Activated T-helper 2 cell treated with anti-CD3 and anti-CD28 coated beads, Interferon-gamma antibody, Interleukin-2, Interleukin-4, amounts not matched to agents 10 μg/mL and 5 μg/mL and 100 μg/mL, durations not matched to agents 14 hours and 24 hours and 36 hours (primary cell): ENCODE data around the gene TMEM132E. TPM values are rescaled to one million over a fixed set of nuclear protein-coding genes. Genes with fewer than 3 reads are reported as not detected.
"Not testable (repeated sequence)": the region's sequence is repeated elsewhere in the genome, so short reads cannot be mapped to it uniquely, and the experiment has no call there.

ENCODE experiments used
- DNase-seq: peaks from one replicate; pipeline ENCODE4 v3.0.0; 2021; ENCODE audit warnings: low spot score
- H3K27ac Mint-ChIP-seq: one replicate; pipeline ENCODE4 v1.8.0; 2021; ENCODE audit warnings: mixed read lengths
- H3K27me3 Mint-ChIP-seq: one replicate; pipeline ENCODE4 v1.8.0; 2021; ENCODE audit warnings: low read depth, mixed read lengths
- H3K36me3 Mint-ChIP-seq: one replicate; pipeline ENCODE4 v1.8.0; 2021; ENCODE audit warnings: low read depth, mixed read lengths
- H3K4me1 Mint-ChIP-seq: one replicate; pipeline ENCODE4 v1.8.0; 2021; ENCODE audit warnings: low read depth, mixed read lengths
- H3K4me3 Mint-ChIP-seq: one replicate; pipeline ENCODE4 v1.8.0; 2021; ENCODE audit warnings: low read depth, mild to moderate bottlenecking, moderate library complexity, mixed read lengths
- H3K9me3 Mint-ChIP-seq: one replicate; pipeline ENCODE4 v1.8.0; 2021; ENCODE audit warnings: mixed read lengths
- intact Hi-C: fragments of 100-400 bp; cut with micrococcal nuclease; formaldehyde crosslinking; loops from one replicate; pipeline ENCODE4 v1.15.1; 2023
- total RNA-seq: library from RNA; stranded (reverse); gene quantifications from 2 replicates; pipeline ENCODE4 v1.2.3, GENCODE V29; 2022

TMEM132E gene
- not detected in 2 replicates for total RNA-seq

GRCh38 chr17:34579017-34579946, at the start of gene TMEM132E:
TMEM132E (plus strand) TSS chr17:34579582; CDS start chr17:34581077, 1,495 bp downstream.
- Mint-ChIP-seq H3K27ac (no peak within 1 kb of the TSS), H3K27me3 (peaks cover 77% of the 10 kb centered on the region), H3K4me3 (peak within 1 kb of the TSS; percentile 72), H3K4me1 (peaks cover 5% of the 10 kb centered on the region), H3K36me3 (no peaks in the 10 kb centered on the region), H3K9me3 (no peaks in the 10 kb centered on the region)
- no peak for DNase-seq
- intact Hi-C loops: no loop called here

GRCh38 chr17:34530918-34531317, 48.5 kb upstream of the TMEM132E start:
- H3K27me3 Mint-ChIP-seq: peaks cover 28% of the 10 kb centered on the region
- intact Hi-C loops: no loop called here
- H3K27ac Mint-ChIP-seq: no peak overlapping the region
- no peaks in the 10 kb centered on the region for H3K36me3 Mint-ChIP-seq
- H3K4me3 Mint-ChIP-seq: no peak overlapping the region
- no peaks in the 10 kb centered on the region for H3K4me1 Mint-ChIP-seq
- no peaks in the 10 kb centered on the region for H3K9me3 Mint-ChIP-seq
- no peak for DNase-seq

DNA sequence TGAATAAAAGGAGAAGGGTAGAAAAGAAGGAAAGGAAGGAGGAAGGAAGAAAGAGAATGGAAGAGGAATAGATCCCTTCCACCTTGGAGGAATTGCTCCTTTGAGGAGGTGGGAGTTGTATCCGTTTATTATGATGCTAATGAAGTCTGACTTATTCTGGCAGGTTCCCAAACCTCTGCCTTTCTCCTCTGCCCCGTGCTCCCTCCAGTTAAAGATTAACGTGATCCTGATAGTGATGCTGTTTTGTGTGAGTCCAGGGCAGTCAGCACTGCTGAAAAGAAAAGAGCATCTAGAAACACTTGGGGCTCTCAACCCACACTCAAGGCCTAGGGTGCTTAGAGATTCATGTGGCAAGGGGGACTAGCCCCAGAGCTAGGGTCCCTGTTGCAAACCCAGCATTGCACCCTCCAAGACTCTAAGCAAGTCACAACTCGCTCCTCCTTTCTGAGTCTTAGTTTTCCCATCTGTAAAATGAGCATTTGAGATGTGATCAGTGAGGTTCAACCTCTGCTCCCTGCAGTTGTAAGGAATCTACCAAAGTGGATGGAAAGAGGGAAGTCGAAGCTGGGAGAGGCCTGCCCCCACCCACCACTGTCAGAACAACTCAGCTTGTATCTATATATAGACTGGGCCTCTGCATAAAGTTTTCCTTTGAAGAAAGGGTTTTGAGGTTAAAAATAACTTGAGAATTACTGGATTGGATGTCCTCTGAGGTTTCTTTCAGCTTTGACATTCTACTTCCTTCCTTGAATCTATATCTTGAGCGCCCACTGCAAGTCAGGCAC, 46.9 kb upstream of the TMEM132E start:
- DNase-seq: no peak
- Mint-ChIP-seq H3K4me3 (no peak overlapping the region), H3K4me1 (no peaks in the 10 kb centered on the region), H3K27ac (no peak overlapping the region), H3K27me3 (peaks cover 28% of the 10 kb centered on the region), H3K9me3 (no peaks in the 10 kb centered on the region), H3K36me3 (no peaks in the 10 kb centered on the region)
- intact Hi-C loops: no loop called here

GRCh38 chr17:34533806-34534527, 45.4 kb upstream of the TMEM132E start:
- no peaks in the 10 kb centered on the region for H3K36me3 Mint-ChIP-seq
- no peak for DNase-seq
- H3K27me3 Mint-ChIP-seq: peaks cover 25% of the 10 kb centered on the region
- intact Hi-C loops: no loop called here
- no peak overlapping the region for H3K27ac Mint-ChIP-seq
- no peak overlapping the region for H3K4me3 Mint-ChIP-seq
- H3K9me3 Mint-ChIP-seq: no peaks in the 10 kb centered on the region
- H3K4me1 Mint-ChIP-seq: no peaks in the 10 kb centered on the region

DNA sequence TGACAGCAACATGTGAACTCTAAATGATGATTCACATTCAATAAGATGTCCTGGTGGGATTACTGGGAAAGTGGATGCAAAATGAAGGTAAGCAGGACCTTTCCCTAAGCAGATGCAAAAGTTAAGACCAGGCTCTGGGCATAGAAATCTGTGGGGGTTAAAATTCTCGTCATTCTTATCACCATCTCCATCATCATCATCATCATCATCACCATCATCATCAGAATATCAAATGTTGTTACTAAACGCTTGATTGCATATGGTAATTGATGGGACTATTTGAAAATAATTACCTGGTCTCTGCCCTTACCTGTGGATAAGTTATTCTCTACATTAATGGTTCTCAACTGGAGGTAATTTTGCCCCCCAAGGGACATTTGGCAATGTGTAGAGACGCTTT, 41.9 kb upstream of the TMEM132E start:
- intact Hi-C loops: no loop called here
- Mint-ChIP-seq H3K4me3 (no peak overlapping the region), H3K27ac (no peak overlapping the region), H3K36me3 (no peaks in the 10 kb centered on the region), H3K4me1 (no peaks in the 10 kb centered on the region), H3K27me3 (peaks cover 36% of the 10 kb centered on the region), H3K9me3 (no peaks in the 10 kb centered on the region)
- DNase-seq: no peak

GRCh38 chr17:34538582-34538981, 40.8 kb upstream of the TMEM132E start:
- H3K36me3 Mint-ChIP-seq, intact Hi-C loops, H3K9me3 Mint-ChIP-seq, H3K4me3 Mint-ChIP-seq, H3K27ac Mint-ChIP-seq, H3K4me1 Mint-ChIP-seq, DNase-seq: not testable (repeated sequence)
- H3K27me3 Mint-ChIP-seq: peaks cover 41% of the 10 kb centered on the region

GRCh38 chr17:34539881-34540280, 39.5 kb upstream of the TMEM132E start:
- no peaks in the 10 kb centered on the region for H3K36me3 Mint-ChIP-seq
- no peak overlapping the region for H3K4me3 Mint-ChIP-seq
- no peaks in the 10 kb centered on the region for H3K9me3 Mint-ChIP-seq
- no peaks in the 10 kb centered on the region for H3K4me1 Mint-ChIP-seq
- peaks cover 43% of the 10 kb centered on the region for H3K27me3 Mint-ChIP-seq
- DNase-seq: no peak
- no peak overlapping the region for H3K27ac Mint-ChIP-seq
- intact Hi-C loops: no loop called here

GRCh38 chr17:34542700-34543336, 36.6 kb upstream of the TMEM132E start:
- peak; percentile 19 for DNase-seq
- H3K4me3 Mint-ChIP-seq: no peak overlapping the region
- H3K27ac Mint-ChIP-seq: no peak overlapping the region
- intact Hi-C loops: loop anchor here (1.0 to 2.0 kb wide), 2 partner anchors 95 to 576 kb away; partner anchors contain the start of gene RAD51D
- H3K27me3 Mint-ChIP-seq: peaks cover 36% of the 10 kb centered on the region
- H3K9me3 Mint-ChIP-seq: no peaks in the 10 kb centered on the region
- H3K36me3 Mint-ChIP-seq: no peaks in the 10 kb centered on the region
- no peaks in the 10 kb centered on the region for H3K4me1 Mint-ChIP-seq

DNA sequence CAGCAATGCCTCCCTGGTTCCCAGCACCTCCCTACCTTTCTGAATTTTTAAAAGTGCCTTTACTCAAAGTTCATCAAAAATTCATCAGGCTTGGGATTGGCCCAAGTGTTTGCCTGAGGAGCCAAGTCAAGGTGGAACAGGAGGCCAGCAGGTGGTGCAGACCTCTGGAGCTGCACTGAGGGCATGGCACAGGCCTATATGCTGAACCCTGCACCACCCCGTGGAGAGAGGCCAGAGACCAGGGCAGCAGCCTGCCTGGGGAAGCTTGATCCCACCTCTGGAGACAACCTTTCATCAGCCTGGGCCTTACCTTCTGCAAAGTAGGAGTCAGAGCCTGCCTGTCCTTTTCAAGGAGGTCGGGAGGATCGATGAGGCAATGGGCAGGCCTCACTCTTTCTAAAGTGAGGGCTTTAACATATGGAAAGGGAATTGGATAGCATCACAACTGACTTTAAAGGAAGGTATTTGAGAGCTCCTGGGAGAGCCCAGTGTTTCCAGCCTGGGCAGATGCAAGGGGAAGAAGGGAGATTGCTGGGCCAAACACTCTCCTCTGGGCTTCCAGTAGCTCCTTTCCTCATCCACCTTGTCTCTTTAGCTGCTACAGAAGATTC, 31.8 kb upstream of the TMEM132E start:
- DNase-seq: no peak
- Mint-ChIP-seq H3K9me3 (no peaks in the 10 kb centered on the region), H3K36me3 (no peaks in the 10 kb centered on the region), H3K4me1 (no peaks in the 10 kb centered on the region), H3K27ac (no peak overlapping the region), H3K27me3 (peaks cover 19% of the 10 kb centered on the region), H3K4me3 (no peak overlapping the region)
- intact Hi-C loops: no loop called here

- intact Hi-C loops: no loop called here
- Mint-ChIP-seq H3K27me3 (peaks cover 13% of the 10 kb centered on the region), H3K4me3 (no peak overlapping the region), H3K36me3 (no peaks in the 10 kb centered on the region), H3K27ac (no peak overlapping the region), H3K4me1 (no peaks in the 10 kb centered on the region), H3K9me3 (no peaks in the 10 kb centered on the region)
- DNase-seq: no peak
Measured at GRCh38 chr17:34549966-34550365, 29.4 kb upstream of the TMEM132E start.

DNA sequence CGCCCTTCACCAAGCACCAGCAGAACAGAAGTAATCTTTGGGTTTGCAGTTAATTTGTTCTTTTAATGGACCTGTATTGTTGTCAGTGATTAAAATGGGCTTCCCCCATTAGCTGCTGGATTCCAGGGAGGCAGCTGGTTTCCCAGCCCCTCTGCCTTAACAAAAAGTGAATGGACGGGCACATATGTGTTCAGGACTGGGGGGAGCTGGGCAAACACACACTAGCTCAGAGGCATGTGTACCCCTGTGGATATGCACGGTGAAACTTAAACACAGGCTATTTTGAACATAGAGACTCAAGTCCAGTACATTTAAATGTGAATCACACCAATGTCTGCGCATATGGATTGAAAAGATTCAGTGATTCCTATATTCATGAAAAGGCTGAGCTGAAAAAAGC, 25.5 kb upstream of the TMEM132E start:
- Mint-ChIP-seq H3K36me3 (no peaks in the 10 kb centered on the region), H3K4me3 (no peak overlapping the region), H3K27ac (no peak overlapping the region), H3K27me3 (peaks cover 10% of the 10 kb centered on the region), H3K4me1 (no peaks in the 10 kb centered on the region), H3K9me3 (no peaks in the 10 kb centered on the region)
- intact Hi-C loops: no loop called here
- DNase-seq: no peak

GRCh38 chr17:34556384-34556783, 23.0 kb upstream of the TMEM132E start:
- Mint-ChIP-seq H3K27ac (no peak overlapping the region), H3K36me3 (no peaks in the 10 kb centered on the region), H3K4me1 (no peaks in the 10 kb centered on the region), H3K4me3 (no peak overlapping the region), H3K9me3 (no peaks in the 10 kb centered on the region), H3K27me3 (peaks cover 8% of the 10 kb centered on the region)
- no peak for DNase-seq
- intact Hi-C loops: no loop called here
